Stimulated activated naive CD8-positive, alpha-beta T cell treated with anti-CD3 and anti-CD28 coated beads, Interleukin-15, amount 100 ng/mL, for 72 hours (primary cell): ENCODE data around the gene SLC39A11.
A peak's percentile ranks its signal among the peaks of the same experiment; 100 is the strongest.

ENCODE experiments used
- ATAC-seq: fragments of 150-1000 bp; cut with Tn5 transposase; 2 replicates; pipeline ENCODE4 v1.10.0; 2021; ENCODE audit warnings: mild to moderate bottlenecking, moderate library complexity
- DNase-seq, 2 donors: peaks; one replicate each; pipeline ENCODE4 v3.0.0; 2021 to 2022
- H3K27ac Mint-ChIP-seq, 2 donors: one replicate each; pipeline ENCODE4 v1.8.0; 2022; ENCODE audit warnings: mild to moderate bottlenecking in 2 of 2, mixed read lengths in 2 of 2, moderate library complexity in 2 of 2
- H3K27me3 Mint-ChIP-seq: one replicate; pipeline ENCODE4 v1.8.0; 2022; ENCODE audit warnings: mixed read lengths
- H3K4me1 Mint-ChIP-seq: one replicate; pipeline ENCODE4 v1.8.0; 2022; ENCODE audit warnings: mild to moderate bottlenecking, mixed read lengths
- H3K4me3 Mint-ChIP-seq, 2 donors: one replicate each; pipeline ENCODE4 v1.8.0; 2022; ENCODE audit warnings: mild to moderate bottlenecking in 2 of 2, mixed read lengths in 2 of 2, moderate library complexity in 1 of 2
- H3K9me3 Mint-ChIP-seq, 2 donors: one replicate each; pipeline ENCODE4 v1.8.0; 2022; ENCODE audit warnings: mixed read lengths in 2 of 2

SLC39A11 gene

GRCh38 chr17:72661945-72662826, 430.3 kb downstream of the SLC39A11 start:
- H3K4me1 Mint-ChIP-seq: no peaks in the 10 kb centered on the region
- H3K27me3 Mint-ChIP-seq: no peaks in the 10 kb centered on the region
- no peak for ATAC-seq
- no peak overlapping the region for H3K4me3 Mint-ChIP-seq
- no peak for DNase-seq
- H3K9me3 Mint-ChIP-seq: no peaks in the 10 kb centered on the region
- no peak overlapping the region for H3K27ac Mint-ChIP-seq

DNA sequence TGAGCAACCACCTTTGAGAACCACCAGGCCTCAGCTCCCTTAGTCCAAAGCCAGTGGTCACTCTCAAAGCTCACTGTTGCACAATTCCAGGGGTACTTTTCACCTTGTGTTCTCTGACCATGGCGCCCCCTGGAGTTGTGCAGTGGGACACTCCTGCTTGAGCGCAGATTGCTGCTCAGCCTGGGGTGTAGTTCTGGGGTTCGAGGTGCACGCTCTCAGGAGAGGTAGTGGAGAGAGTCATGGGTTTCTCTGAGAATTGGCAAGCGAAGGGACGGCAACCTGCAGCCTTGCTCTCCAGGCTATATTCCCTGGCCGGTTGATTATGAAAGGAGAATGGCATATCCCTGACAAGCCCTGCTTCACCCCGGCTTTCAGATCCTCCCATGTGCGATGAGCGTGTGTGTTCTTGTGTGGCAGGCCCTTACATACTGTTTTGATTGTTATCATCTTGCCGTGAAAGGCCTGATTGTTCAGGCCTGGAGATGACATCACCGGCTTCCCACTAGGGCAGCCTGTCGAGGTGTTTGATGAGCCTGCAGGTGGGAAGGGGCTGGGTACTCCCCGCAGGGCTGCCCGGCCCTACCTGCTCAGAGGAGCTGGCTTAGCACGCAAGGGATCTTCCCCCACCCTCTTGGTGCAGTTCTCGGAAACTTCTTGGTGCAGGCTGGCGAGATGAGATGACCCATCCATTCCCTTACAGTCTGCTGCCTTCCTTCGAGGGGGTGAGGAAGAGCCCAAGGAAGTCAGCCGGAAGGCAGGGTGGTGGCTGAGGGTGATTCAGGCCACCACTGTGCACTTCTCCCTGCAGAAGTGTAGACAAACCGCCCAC, 431.2 kb downstream of the SLC39A11 start:
- Mint-ChIP-seq H3K27ac (no peak overlapping the region), H3K9me3 (no peaks in the 10 kb centered on the region)
- DNase-seq: no peak

DNA sequence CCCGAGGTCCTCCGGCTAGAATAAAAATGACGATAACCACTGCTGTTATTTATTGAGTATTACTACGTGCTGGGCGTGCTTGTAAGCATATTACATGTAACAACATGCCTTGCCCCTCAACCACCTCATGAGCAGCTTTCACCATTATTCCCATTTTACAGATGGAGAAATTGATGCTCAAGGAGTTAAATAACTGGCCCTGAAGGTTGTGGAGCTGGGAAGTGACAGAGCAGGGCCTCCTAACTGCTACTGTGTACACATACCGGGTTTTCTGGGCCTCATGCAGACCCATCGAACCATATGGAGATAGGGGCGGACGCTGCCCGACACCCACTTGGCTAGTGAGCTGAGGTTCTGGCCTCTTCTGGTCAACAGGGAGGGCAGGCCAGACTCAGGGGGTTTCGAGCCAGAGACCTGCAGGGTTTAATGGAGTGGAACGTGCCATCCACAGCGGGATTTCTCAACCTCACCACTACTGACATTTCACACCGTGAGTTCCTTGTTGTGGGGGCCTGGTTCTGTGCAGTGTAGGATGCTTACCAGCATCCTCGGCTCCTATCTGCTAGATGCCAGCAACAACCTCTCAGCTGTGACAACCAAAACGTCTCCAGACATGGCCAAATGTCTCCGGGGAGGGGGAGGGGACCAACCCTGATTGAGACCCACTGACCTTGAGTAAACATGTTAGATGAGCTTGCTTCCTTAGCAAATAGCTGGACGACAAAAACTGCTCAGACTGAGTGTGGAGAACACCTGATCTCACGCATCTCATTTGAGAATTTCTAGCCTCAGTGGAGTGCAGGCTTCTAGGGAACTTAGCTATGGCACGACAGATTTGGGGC, 432.0 kb downstream of the SLC39A11 start:
- no peak for ATAC-seq
- Mint-ChIP-seq H3K4me1 (no peaks in the 10 kb centered on the region), H3K9me3 (no peaks in the 10 kb centered on the region), H3K27ac (no peak overlapping the region), H3K27me3 (no peaks in the 10 kb centered on the region), H3K4me3 (no peak overlapping the region)
- DNase-seq: no peak

More for the DNA sequence above, 431.2 kb downstream of the SLC39A11 start:
- Mint-ChIP-seq H3K4me1 (no peaks in the 10 kb centered on the region), H3K4me3 (no peak overlapping the region), H3K27me3 (no peaks in the 10 kb centered on the region)
- ATAC-seq: no peak

DNA sequence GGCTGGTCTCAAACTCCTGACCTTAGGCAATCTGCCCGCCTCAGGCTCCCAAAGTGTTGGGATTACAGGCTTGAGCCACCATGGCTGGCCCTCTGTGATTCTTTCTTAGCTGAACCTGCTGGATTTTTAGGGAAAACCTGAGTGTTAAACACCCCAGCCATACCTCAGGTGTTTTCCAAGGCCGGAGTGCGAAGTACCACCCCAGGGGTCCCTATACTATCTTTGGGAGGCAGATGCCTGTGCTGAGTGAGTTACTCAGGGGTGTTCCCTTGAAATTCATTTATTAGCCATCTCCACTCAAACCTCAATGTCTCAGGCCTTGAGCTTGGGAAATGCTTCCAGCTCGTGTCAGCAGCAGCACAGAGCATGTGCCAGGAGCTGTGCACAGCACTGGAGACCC, 432.7 kb downstream of the SLC39A11 start:
- Mint-ChIP-seq H3K27me3 (no peaks in the 10 kb centered on the region), H3K9me3 (no peaks in the 10 kb centered on the region), H3K4me1 (no peaks in the 10 kb centered on the region), H3K4me3 (no peak overlapping the region), H3K27ac (no peak overlapping the region)
- DNase-seq (no peak), ATAC-seq (no peak)

DNA sequence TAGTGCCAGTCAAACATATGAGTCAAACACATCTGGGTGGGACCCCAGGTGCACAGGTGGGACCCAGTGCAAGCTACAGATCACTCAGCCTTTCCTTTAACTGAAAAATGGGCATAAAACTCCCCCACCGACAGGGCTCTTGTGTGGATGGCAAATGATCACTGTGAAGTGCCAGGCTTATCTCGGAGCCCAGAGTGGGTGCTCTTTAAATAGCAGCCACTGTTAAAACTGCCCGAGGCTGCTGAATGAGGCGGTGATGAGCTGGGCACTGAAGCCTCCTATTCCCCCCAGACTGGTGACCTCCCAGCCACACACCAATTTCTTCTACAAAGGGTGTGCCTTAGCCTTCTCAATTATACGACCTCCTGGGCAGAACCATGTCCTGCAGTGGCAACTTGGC, 433.8 kb downstream of the SLC39A11 start:
- no peaks in the 10 kb centered on the region for H3K4me1 Mint-ChIP-seq
- no peak for ATAC-seq

DNA sequence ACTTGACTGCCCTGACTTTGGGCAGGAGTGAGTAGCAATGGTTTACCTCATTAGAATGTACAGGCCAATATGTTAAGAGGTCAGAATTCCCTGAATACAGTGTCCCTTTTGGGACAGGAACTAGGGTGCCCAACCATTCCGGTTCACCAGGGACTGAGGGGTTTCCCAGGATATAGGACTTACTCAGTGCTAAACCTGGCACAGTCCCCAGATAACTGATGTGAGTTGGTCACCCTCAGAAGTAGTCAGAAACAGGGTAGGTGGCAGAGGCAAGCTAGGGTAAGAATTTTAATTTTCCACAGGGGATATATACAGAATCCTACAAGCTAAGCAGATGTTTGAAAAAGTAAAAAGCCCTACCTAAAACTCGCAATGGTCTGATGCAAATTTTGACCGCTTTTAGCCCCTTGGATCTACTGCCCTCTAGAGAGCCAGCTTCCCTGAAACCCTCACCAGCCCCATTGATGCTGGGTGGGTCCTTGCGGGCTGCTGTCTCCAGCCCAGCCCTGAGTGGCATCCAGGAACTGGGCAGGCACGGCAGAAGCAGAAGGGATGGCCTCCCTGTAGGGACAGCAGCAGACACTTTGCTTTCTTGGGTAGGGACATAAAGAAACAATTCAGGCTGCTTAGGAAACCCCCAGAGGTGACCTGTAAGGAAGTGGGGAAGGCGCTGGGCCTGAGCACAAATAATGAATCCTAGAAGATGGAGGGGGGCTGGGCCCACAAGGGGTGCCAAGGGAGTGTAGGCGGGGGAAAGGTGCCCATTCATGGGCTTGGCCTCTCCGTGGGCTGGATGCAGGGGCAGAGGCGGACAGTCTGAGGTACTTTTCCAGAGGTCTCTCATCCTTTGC, 434.8 kb downstream of the SLC39A11 start:
- no peaks in the 10 kb centered on the region for H3K9me3 Mint-ChIP-seq
- ATAC-seq: no peak
- H3K27me3 Mint-ChIP-seq: no peaks in the 10 kb centered on the region
- no peaks in the 10 kb centered on the region for H3K4me1 Mint-ChIP-seq
- peak overlapping the region; percentile 41 to 77 for H3K27ac Mint-ChIP-seq
- no peak overlapping the region for H3K4me3 Mint-ChIP-seq
- no peak for DNase-seq

More for the DNA sequence above, 433.8 kb downstream of the SLC39A11 start:
- Mint-ChIP-seq H3K27ac (no peak overlapping the region), H3K9me3 (no peaks in the 10 kb centered on the region), H3K27me3 (no peaks in the 10 kb centered on the region), H3K4me3 (no peak overlapping the region)
- DNase-seq: no peak

GRCh38 chr17:72656130-72656763, 436.2 kb downstream of the SLC39A11 start:
- H3K27ac Mint-ChIP-seq: peak overlapping the region in 1 of 2 donors; percentile 49
- no peaks in the 10 kb centered on the region for H3K9me3 Mint-ChIP-seq
- H3K4me3 Mint-ChIP-seq: no peak overlapping the region
- ATAC-seq (no peak), DNase-seq (no peak)
- no peaks in the 10 kb centered on the region for H3K4me1 Mint-ChIP-seq
- no peaks in the 10 kb centered on the region for H3K27me3 Mint-ChIP-seq

DNA sequence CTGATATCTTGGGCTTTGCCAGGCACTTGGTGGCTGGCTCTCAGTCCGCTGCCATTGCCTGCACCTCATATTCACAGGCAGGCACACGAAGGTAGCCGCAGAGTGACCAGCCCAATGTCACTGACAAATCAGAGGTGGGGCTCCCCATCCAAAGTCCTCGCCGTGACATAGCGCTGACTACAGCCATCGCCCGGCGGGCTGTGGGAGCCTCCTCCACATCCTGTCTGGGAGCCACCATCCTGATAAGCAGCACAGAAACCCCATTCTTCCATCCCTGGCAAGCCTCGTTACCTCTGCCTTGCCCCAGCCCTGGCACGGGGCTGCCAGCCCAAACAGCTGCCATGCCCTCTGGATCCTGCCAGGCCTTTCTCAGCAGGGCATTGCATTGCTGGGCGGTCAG, 437.8 kb downstream of the SLC39A11 start:
- DNase-seq (no peak), ATAC-seq (no peak)
- Mint-ChIP-seq H3K27me3 (no peaks in the 10 kb centered on the region), H3K9me3 (no peaks in the 10 kb centered on the region), H3K4me3 (no peak overlapping the region), H3K4me1 (no peaks in the 10 kb centered on the region), H3K27ac (no peak overlapping the region)

GRCh38 chr17:72651988-72652387, 440.5 kb downstream of the SLC39A11 start:
- Mint-ChIP-seq H3K27ac (no peak overlapping the region), H3K9me3 (no peaks in the 10 kb centered on the region), H3K4me3 (no peak overlapping the region), H3K4me1 (no peaks in the 10 kb centered on the region), H3K27me3 (no peaks in the 10 kb centered on the region)
- no peak for ATAC-seq
- DNase-seq: no peak

- Mint-ChIP-seq H3K27ac (peak overlapping the region in 1 of 2 donors; percentile 2), H3K27me3 (no peaks in the 10 kb centered on the region), H3K4me1 (no peaks in the 10 kb centered on the region), H3K9me3 (no peaks in the 10 kb centered on the region), H3K4me3 (no peak overlapping the region)
- no peak for ATAC-seq
- DNase-seq: no peak
Measured at GRCh38 chr17:72648702-72649101, 443.8 kb downstream of the SLC39A11 start.

DNA sequence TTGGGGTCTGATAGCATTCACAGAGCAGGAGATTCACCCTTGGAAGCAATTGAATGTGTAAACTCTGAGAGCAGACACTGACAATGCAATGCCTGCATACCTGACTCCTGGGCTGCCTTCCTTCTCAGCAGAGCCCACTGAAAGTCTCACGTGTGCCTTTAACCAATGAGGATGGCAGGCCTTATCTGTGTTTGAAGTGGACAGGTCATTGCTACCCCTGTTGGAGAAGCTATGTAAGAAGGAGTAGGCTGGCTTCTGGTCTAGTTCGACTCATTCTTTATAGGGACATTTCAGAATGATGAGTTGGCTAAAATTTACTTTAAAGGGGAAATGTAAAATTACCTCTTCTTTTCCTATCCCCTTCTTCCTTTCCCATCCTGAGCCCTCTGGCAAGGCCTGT, 446.3 kb downstream of the SLC39A11 start:
- no peak overlapping the region for H3K27ac Mint-ChIP-seq
- ATAC-seq: no peak
- H3K4me3 Mint-ChIP-seq: no peak overlapping the region
- H3K9me3 Mint-ChIP-seq: no peaks in the 10 kb centered on the region
- no peak for DNase-seq
- peaks cover 6% of the 10 kb centered on the region for H3K27me3 Mint-ChIP-seq
- H3K4me1 Mint-ChIP-seq: no peaks in the 10 kb centered on the region

DNA sequence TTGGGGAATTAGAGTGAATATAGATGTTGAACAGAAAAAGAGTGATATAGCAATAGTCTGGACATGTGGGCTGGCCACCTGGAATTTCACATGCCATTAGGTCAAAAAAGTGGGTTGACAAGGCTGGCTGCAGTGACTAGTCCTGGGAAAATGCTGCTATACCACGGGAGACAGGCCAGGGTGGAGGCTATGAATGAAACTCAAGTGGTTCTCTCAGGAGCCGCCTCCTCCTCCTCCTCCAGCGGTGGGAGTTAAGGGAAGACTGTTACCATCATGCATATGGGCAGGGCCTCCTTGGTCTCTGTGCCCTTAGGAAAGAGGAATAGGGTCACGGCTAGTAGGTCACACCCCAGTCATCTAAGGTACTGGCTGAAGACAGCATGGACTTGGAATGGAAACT, 448.0 kb downstream of the SLC39A11 start:
- DNase-seq: no peak
- Mint-ChIP-seq H3K27me3 (peaks cover 14% of the 10 kb centered on the region), H3K4me3 (no peak overlapping the region), H3K4me1 (no peaks in the 10 kb centered on the region), H3K27ac (no peak overlapping the region), H3K9me3 (no peaks in the 10 kb centered on the region)
- ATAC-seq: no peak

GRCh38 chr17:72643575-72644216, 448.8 kb downstream of the SLC39A11 start:
- peaks cover 14% of the 10 kb centered on the region for H3K27me3 Mint-ChIP-seq
- ATAC-seq: no peak
- no peaks in the 10 kb centered on the region for H3K4me1 Mint-ChIP-seq
- no peaks in the 10 kb centered on the region for H3K9me3 Mint-ChIP-seq
- no peak overlapping the region for H3K27ac Mint-ChIP-seq
- DNase-seq: no peak
- H3K4me3 Mint-ChIP-seq: no peak overlapping the region

- H3K4me3 Mint-ChIP-seq: no peak overlapping the region
- DNase-seq (no peak), ATAC-seq (no peak)
- no peak overlapping the region for H3K27ac Mint-ChIP-seq
- no peaks in the 10 kb centered on the region for H3K4me1 Mint-ChIP-seq
- no peaks in the 10 kb centered on the region for H3K9me3 Mint-ChIP-seq
- H3K27me3 Mint-ChIP-seq: peaks cover 14% of the 10 kb centered on the region
Measured at GRCh38 chr17:72642720-72643119, 449.8 kb downstream of the SLC39A11 start.
